Small intestine (tissue), 7 donors: ENCODE results near the gene GABRG3. TPM values are rescaled to one million over a fixed set of nuclear protein-coding genes. Genes with fewer than 3 reads are reported as not detected.

Experiments
- DNase-seq, 2 donors: peaks; one replicate each; pipeline versions ENCODE4 v3.0.0 to v3.0.0-alpha.2; 2013
- FAIRE-seq: peaks from 2 replicates; lab custom pipeline; 2012; peaks lifted over from hg19 to GRCh38; lab: Jason Lieb, UNC
- H3K27ac ChIP-seq, 3 donors: one replicate each; pipeline ENCODE4 v1.5.1; 2013; ENCODE audit warnings: low read length in 2 of 3, mild to moderate bottlenecking in 2 of 3, control low read depth in 1 of 3, inconsistent platforms in 1 of 3, low read depth in 1 of 3, moderate library complexity in 1 of 3
- H3K27me3 ChIP-seq, 3 donors: one replicate each; pipeline ENCODE4 v1.6.1; 2013; ENCODE audit warnings: low read length in 3 of 3, inconsistent platforms in 1 of 3; ENCODE audit not compliant: control insufficient read depth in 3 of 3, insufficient read depth in 3 of 3
- H3K36me3 ChIP-seq, 3 donors: one replicate each; pipeline ENCODE4 v1.6.1; 2013; ENCODE audit warnings: low read length in 3 of 3, inconsistent platforms in 1 of 3, low read depth in 1 of 3, mild to moderate bottlenecking in 1 of 3, moderate library complexity in 1 of 3; ENCODE audit not compliant: control insufficient read depth in 3 of 3, insufficient read depth in 2 of 3
- H3K4me1 ChIP-seq, 3 donors: one replicate each; pipeline ENCODE4 v1.6.1; 2013; ENCODE audit warnings: low read length in 2 of 3, inconsistent platforms in 1 of 3, low read depth in 1 of 3, mild to moderate bottlenecking in 1 of 3, moderate library complexity in 1 of 3; ENCODE audit not compliant: control insufficient read depth in 3 of 3, insufficient read depth in 2 of 3
- H3K4me3 ChIP-seq, 3 donors: one replicate each; pipeline ENCODE4 v1.5.1; 2013; ENCODE audit warnings: low read length in 3 of 3, control low read depth in 1 of 3, inconsistent platforms in 1 of 3, low read depth in 1 of 3, mild to moderate bottlenecking in 1 of 3, moderate library complexity in 1 of 3
- H3K9me3 ChIP-seq, 2 donors: one replicate each; pipeline ENCODE4 v1.6.1; 2013; ENCODE audit warnings: low read depth in 1 of 2, low read length in 1 of 2; ENCODE audit not compliant: control insufficient read depth in 2 of 2, insufficient read depth in 1 of 2
- WGBS, 3 donors: extraction: QIAGEN DNeasy Blood & Tissue Kit; methylation state at CpG; one replicate each; pipeline ENCODE4 v1.1.7; 2013; 5-methylcytosine and 5-hydroxymethylcytosine counted together
- polyA plus RNA-seq, 4 donors: library from polyadenylated mRNA; stranded (reverse) in 3 of 4; unstranded in 1 of 4; fragments of 200-250 nt in 3 of 4; fragments of 120-200 nt in 1 of 4; gene quantifications; one replicate each; pipeline versions ENCODE4 v1.2.1 to v1.2.3, GENCODE V29; 2013
- donor health status: healthy with polysubstance abuse.
- donor health status: control.
- donor health status: control.
- donor health status: Bipolar disorder and iron deficiency.
- donor health status: healthy.

GABRG3 gene
- polyA plus RNA-seq, 4 donors = 0.41 TPM; not detected in 3

GRCh38 chr15:27475395-27475794 lies 504.4 kb downstream of the GABRG3 start:
- Histone ChIP-seq H3K27ac (no peak overlapping the region), H3K36me3 (no peaks in the 10 kb centered on the region), H3K4me3 (no peak overlapping the region), H3K27me3 (no peaks in the 10 kb centered on the region), H3K9me3 (no peaks in the 10 kb centered on the region), H3K4me1 (no peaks in the 10 kb centered on the region)
- no peak for DNase-seq
- no peak for FAIRE-seq
- 92 to 94% (median 93%) methylated on average over 4 of the region's 4 CpGs for WGBS, 3 donors

- DNase-seq = no peak
- no peak for FAIRE-seq
These were observed 508.5 kb downstream of the GABRG3 start for GRCh38 chr15:27479296-27480140.

GRCh38 chr15:27480141-27480530 lies 509.2 kb downstream of the GABRG3 start:
- FAIRE-seq = no peak

More at GRCh38 chr15:27479296-27480140, 508.5 kb downstream of the GABRG3 start:
- Histone ChIP-seq H3K27ac (no peak overlapping the region), H3K27me3 (no peaks in the 10 kb centered on the region), H3K4me1 (no peaks in the 10 kb centered on the region), H3K4me3 (no peak overlapping the region), H3K36me3 (no peaks in the 10 kb centered on the region), H3K9me3 (peaks cover 0 to 3% of the 10 kb centered on the region in 2 donors)
- WGBS, 3 donors = 81 to 89% (median 88%) methylated on average over 4 of the region's 4 CpGs

DNA sequence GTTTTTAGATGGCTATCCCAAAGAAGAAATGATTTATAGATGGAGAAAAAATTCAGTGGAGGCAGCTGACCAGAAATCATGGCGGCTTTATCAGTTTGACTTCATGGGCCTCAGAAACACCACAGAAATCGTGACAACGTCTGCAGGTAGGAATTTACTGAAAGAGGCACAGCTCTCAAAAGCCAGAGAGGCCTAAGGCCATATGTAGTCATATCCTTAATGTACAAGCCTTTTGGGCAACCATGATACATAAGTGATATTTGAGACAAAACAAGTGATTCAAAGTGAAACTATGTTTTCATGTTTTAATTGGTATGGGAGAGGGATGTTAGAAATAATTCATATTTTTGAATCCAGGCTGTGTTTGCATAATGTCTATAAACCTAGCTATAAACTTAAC lies 509.7 kb downstream of the GABRG3 start:
- Histone ChIP-seq H3K9me3 (peaks cover 0 to 3% of the 10 kb centered on the region in 2 donors), H3K4me1 (no peaks in the 10 kb centered on the region), H3K27me3 (no peaks in the 10 kb centered on the region), H3K27ac (no peak overlapping the region), H3K4me3 (no peak overlapping the region), H3K36me3 (no peaks in the 10 kb centered on the region)
- DNase-seq = no peak
- FAIRE-seq = no peak
- 65 to 76% (median 74%) methylated on average over 3 of the region's 3 CpGs for WGBS, 3 donors

More at GRCh38 chr15:27480141-27480530, 509.2 kb downstream of the GABRG3 start:
- H3K9me3 ChIP-seq = peaks cover 0 to 3% of the 10 kb centered on the region in 2 donors
- no peaks in the 10 kb centered on the region for H3K36me3 ChIP-seq
- no peaks in the 10 kb centered on the region for H3K4me1 ChIP-seq
- 78 to 86% (median 81%) methylated on average over 5 of the region's 5 CpGs for WGBS, 3 donors
- no peaks in the 10 kb centered on the region for H3K27me3 ChIP-seq
- no peak overlapping the region for H3K4me3 ChIP-seq
- H3K27ac ChIP-seq = no peak overlapping the region
- no peak for DNase-seq

- H3K9me3 ChIP-seq = peaks cover 0 to 3% of the 10 kb centered on the region in 2 donors
- WGBS, 3 donors = 61 to 67% (median 65%) methylated on average over 4 of the region's 4 CpGs
- no peaks in the 10 kb centered on the region for H3K4me1 ChIP-seq
- H3K27me3 ChIP-seq = no peaks in the 10 kb centered on the region
- no peaks in the 10 kb centered on the region for H3K36me3 ChIP-seq
- no peak overlapping the region for H3K27ac ChIP-seq
- no peak for DNase-seq
- no peak for FAIRE-seq
- no peak overlapping the region for H3K4me3 ChIP-seq
These were observed 510.8 kb downstream of the GABRG3 start for GRCh38 chr15:27481768-27482167.

GRCh38 chr15:27482287-27482686 lies 511.3 kb downstream of the GABRG3 start:
- 88 to 93% (median 89%) methylated on average over 6 of the region's 6 CpGs for WGBS, 3 donors

GRCh38 chr15:27483124-27483523 lies 512.1 kb downstream of the GABRG3 start:
- H3K27ac ChIP-seq = no peak overlapping the region
- WGBS, 3 donors = 72 to 73% (median 73%) methylated on average over 6 of the region's 6 CpGs

More at GRCh38 chr15:27482287-27482686, 511.3 kb downstream of the GABRG3 start:
- Histone ChIP-seq H3K4me1 (no peaks in the 10 kb centered on the region), H3K9me3 (peaks cover 0 to 3% of the 10 kb centered on the region in 2 donors), H3K36me3 (no peaks in the 10 kb centered on the region), H3K27ac (no peak overlapping the region), H3K4me3 (no peak overlapping the region), H3K27me3 (no peaks in the 10 kb centered on the region)
- DNase-seq (no peak), FAIRE-seq (no peak)

DNA sequence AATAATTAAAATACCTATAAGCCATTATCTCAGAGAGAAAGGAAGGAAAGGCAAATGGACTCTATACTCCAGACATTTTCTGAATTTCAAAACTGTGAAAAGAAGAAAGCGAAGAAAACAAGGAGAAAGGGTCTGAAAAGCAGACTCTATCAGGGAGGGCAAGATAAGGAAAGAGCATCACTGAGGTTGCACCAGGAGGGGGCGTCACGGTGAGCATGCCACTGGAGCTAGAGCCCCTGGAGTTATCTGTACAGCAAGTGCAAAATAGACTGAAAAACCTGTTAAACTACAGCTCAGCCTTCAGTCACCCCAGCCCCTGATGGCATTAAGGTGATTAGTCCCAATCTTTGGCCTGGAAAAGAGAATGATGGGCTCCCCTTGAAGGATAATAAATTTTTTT lies 514.3 kb downstream of the GABRG3 start:
- no peaks in the 10 kb centered on the region for H3K36me3 ChIP-seq
- H3K27me3 ChIP-seq = no peaks in the 10 kb centered on the region
- no peak overlapping the region for H3K4me3 ChIP-seq
- DNase-seq (no peak), FAIRE-seq (no peak)
- peaks cover 0 to 3% of the 10 kb centered on the region in 2 donors for H3K9me3 ChIP-seq
- no peaks in the 10 kb centered on the region for H3K4me1 ChIP-seq
- no peak overlapping the region for H3K27ac ChIP-seq
- WGBS, 3 donors = 85 to 86% (median 85%) methylated on average over 3 of the region's 3 CpGs

More at GRCh38 chr15:27483124-27483523, 512.1 kb downstream of the GABRG3 start:
- Histone ChIP-seq H3K36me3 (no peaks in the 10 kb centered on the region), H3K4me3 (no peak overlapping the region), H3K4me1 (no peaks in the 10 kb centered on the region), H3K27me3 (no peaks in the 10 kb centered on the region), H3K9me3 (peaks cover 0 to 3% of the 10 kb centered on the region in 2 donors)
- FAIRE-seq (no peak), DNase-seq (no peak)
